A549 (cell line): ENCODE results near the gene SAMD3. TPM values are rescaled to one million over a fixed set of nuclear protein-coding genes. Genes with fewer than 3 reads are reported as not detected.

Experiments
- ATAC-seq, 2 experiments: fragments of 200-7000 bp in 1 of 2; fragments of >200 bp in 1 of 2; cut with Nextera tagmentation in 1 of 2; cut with Tn5 transposase in 1 of 2; 3 replicates each; pipeline versions ENCODE4 v1.8.0 to v1.9.1; 2018 to 2020; ENCODE audit warnings: mild to moderate bottlenecking in 1 of 2, moderate library complexity in 1 of 2
- CTCF ChIA-PET: fragments of 300-600 bp; sonication (Branson Sonifier 250); formaldehyde crosslinking; extraction: SDS; loops from one replicate; lab custom pipeline; 2021; ENCODE audit warnings: antibody characterized with exemption, inconsistent platforms; lab: Yijun Ruan, JAX
- POLR2A ChIA-PET: fragments of 350-600 bp; formaldehyde crosslinking; extraction: SDS; loops from one replicate; lab custom pipeline; 2021; ENCODE audit warnings: antibody characterized with exemption, inconsistent platforms; lab: Yijun Ruan, JAX
- DNase-seq, 2 experiments: peaks; one replicate each; pipeline versions ENCODE4 v3.0.0 to v3.0.0-alpha.2; 2011 to 2016; ENCODE audit warnings: low read depth in 1 of 2, low spot score in 1 of 2
- FAIRE-seq: peaks from 2 replicates; lab custom pipeline; 2011; peaks lifted over from hg19 to GRCh38; lab: Jason Lieb, UNC
- H3K27ac ChIP-seq, 2 experiments: fragments of >200 bp; sonication (Bioruptor Twin); formaldehyde crosslinking; 3 replicates each; pipeline ENCODE4 v1.5.1; 2016 to 2017
- H3K4me1 ChIP-seq: fragments of >200 bp; sonication (Bioruptor Twin); formaldehyde crosslinking; 3 replicates; pipeline ENCODE4 v1.6.1; 2016
- H3K4me2 ChIP-seq: fragments of >200 bp; sonication (Bioruptor Twin); formaldehyde crosslinking; 3 replicates; pipeline ENCODE4 v1.6.1; 2016
- H3K4me3 ChIP-seq: fragments of >200 bp; sonication (Bioruptor Twin); formaldehyde crosslinking; 3 replicates; pipeline ENCODE4 v1.5.1; 2016
- H3K9me3 ChIP-seq: fragments of >200 bp; sonication (Bioruptor Twin); formaldehyde crosslinking; 3 replicates; pipeline ENCODE4 v1.6.1; 2016
- CBX2 ChIP-seq: fragments of 200-600 bp; sonication (generic); IDR thresholded peaks from 2 replicates; pipeline ENCODE4 v1.6.1; 2016; ENCODE audit warnings: low read depth, mild to moderate bottlenecking, borderline replicate concordance
- CBX8 ChIP-seq: fragments of 200-600 bp; sonication (generic); IDR thresholded peaks from 2 replicates; pipeline ENCODE4 v1.6.1; 2016
- CEBPB ChIP-seq, 2 experiments: fragments of >200 bp in 1 of 2; sonication (Bioruptor Twin) in 1 of 2; formaldehyde crosslinking in 1 of 2; IDR thresholded peaks; 2 replicates each; pipeline ENCODE4 v1.6.1; 2012 to 2016
- CHD4 ChIP-seq: fragments of 200-600 bp; sonication (generic); IDR thresholded peaks from 2 replicates; pipeline ENCODE4 v1.6.1; 2016; ENCODE audit warnings: antibody characterized with exemption, mild to moderate bottlenecking, borderline replicate concordance
- FOSB ChIP-seq: fragments of 250-450 bp; sonication (Bioruptor Pico); IDR thresholded peaks from 2 replicates; pipeline ENCODE4 v1.5.0; 2020; ENCODE audit warnings: mild to moderate bottlenecking, moderate library complexity
- FOSL2 ChIP-seq, 2 experiments: fragments of 450-650 bp in 1 of 2; fragments of >200 bp in 1 of 2; sonication (Bioruptor Twin) in 1 of 2; formaldehyde crosslinking; IDR thresholded peaks; 2 replicates each; pipeline versions ENCODE4 v1.5.0 to v1.6.1; 2016 to 2020; ENCODE audit warnings: mild to moderate bottlenecking in 1 of 2, moderate library complexity in 1 of 2
- HEYL ChIP-seq: fragments of 250-450 bp; sonication (Bioruptor Pico); IDR thresholded peaks from 2 replicates; pipeline ENCODE4 v1.8.0; 2021; ENCODE audit warnings: mild to moderate bottlenecking, moderate library complexity
- HOXB13 ChIP-seq: fragments of 250-450 bp; sonication (Bioruptor Pico); IDR thresholded peaks from 2 replicates; pipeline ENCODE4 v1.5.0; 2020; ENCODE audit warnings: low read depth, mild to moderate bottlenecking, moderate library complexity
- JUNB ChIP-seq: fragments of >200 bp; sonication (Bioruptor Twin); formaldehyde crosslinking; IDR thresholded peaks from 2 replicates; pipeline ENCODE4 v1.6.1; 2016
- NPAS2 ChIP-seq: fragments of 250-450 bp; sonication (Bioruptor Pico); IDR thresholded peaks from 2 replicates; pipeline ENCODE4 v1.8.0; 2022; ENCODE audit warnings: mild to moderate bottlenecking, moderate library complexity, borderline replicate concordance
- NR3C1 ChIP-seq: fragments of >200 bp; sonication (Bioruptor Twin); formaldehyde crosslinking; IDR thresholded peaks from 3 replicates; pipeline ENCODE4 v1.6.1; 2017
- PHF8 ChIP-seq: fragments of 200-600 bp; sonication (generic); IDR thresholded peaks from 2 replicates; pipeline ENCODE4 v1.6.1; 2016; ENCODE audit warnings: low read depth, mild to moderate bottlenecking, antibody characterized with exemption, moderate library complexity, borderline replicate concordance
- POLR2A ChIP-seq: IDR thresholded peaks from 2 replicates; pipeline ENCODE4 v1.6.1; 2012; ENCODE audit warnings: mild to moderate bottlenecking, low read length
- RARB ChIP-seq: fragments of 250-450 bp; sonication (Bioruptor Pico); IDR thresholded peaks from 2 replicates; pipeline ENCODE4 v1.8.0; 2021; ENCODE audit warnings: mild to moderate bottlenecking, moderate library complexity
- RNF2 ChIP-seq: fragments of 200-600 bp; sonication (generic); IDR thresholded peaks from 2 replicates; pipeline ENCODE4 v1.6.1; 2016; ENCODE audit warnings: low read depth, mild to moderate bottlenecking, antibody characterized with exemption, moderate library complexity, borderline replicate concordance
- TFCP2L1 ChIP-seq: fragments of 250-450 bp; sonication (Bioruptor Pico); IDR thresholded peaks from 2 replicates; pipeline ENCODE4 v1.5.0; 2021; ENCODE audit warnings: mild to moderate bottlenecking
- ZC3H11A ChIP-seq: fragments of 450-650 bp; IDR thresholded peaks from 2 replicates; pipeline ENCODE4 v1.6.1; 2014; ENCODE audit warnings: antibody characterized with exemption, mild to moderate bottlenecking
- ZNF302 ChIP-seq: fragments of 250-450 bp; sonication (Bioruptor Pico); IDR thresholded peaks from 2 replicates; pipeline ENCODE4 v1.9.0; 2021; ENCODE audit warnings: inconsistent platforms, mild to moderate bottlenecking, moderate library complexity
- WGBS: methylation state at CpG from one replicate; pipeline ENCODE4 v1.1.6; 2017; ENCODE audit errors: missing lambda C conversion rate; 5-methylcytosine and 5-hydroxymethylcytosine counted together
- polyA plus RNA-seq, 4 experiments: library from polyadenylated mRNA; depleted of rRNA in 3 of 4; stranded (reverse); fragments of >200 nt; fragmentation: RNase III in 1 of 4; extraction: RNeasy Plus Mini Kit Qiagen cat#74134 plus additional on column Dnase treatment in 1 of 4; gene quantifications; 2 replicates in 3 of 4; 3 replicates in 1 of 4; pipeline ENCODE4 v1.2.3, GENCODE V29; 2011 to 2017
- TF ChIP-seq, protein P1 (sequence below): fragments of 200-600 bp; sonication (generic); IDR thresholded peaks from 2 replicates; pipeline ENCODE4 v1.6.1; 2016; ENCODE audit warnings: antibody characterized with exemption, mild to moderate bottlenecking, moderate library complexity
- TF ChIP-seq, protein P2 (sequence below): fragments of 450-650 bp; IDR thresholded peaks from 2 replicates; pipeline ENCODE4 v1.6.1; 2014; ENCODE audit warnings: antibody characterized with exemption
- TF ChIP-seq, protein P3 (sequence below): fragments of >200 bp; sonication (Bioruptor Twin); formaldehyde crosslinking; IDR thresholded peaks from 3 replicates; pipeline ENCODE4 v1.6.1; 2016
- TF ChIP-seq, protein P4 (sequence below): fragments of >200 bp; sonication (Bioruptor Twin); formaldehyde crosslinking; IDR thresholded peaks from 3 replicates; pipeline ENCODE4 v1.5.1; 2016

Gene SAMD3
- polyA plus RNA-seq, 2 of the 4 experiments (the other 2 are of a cell fraction): not detected

DNA sequence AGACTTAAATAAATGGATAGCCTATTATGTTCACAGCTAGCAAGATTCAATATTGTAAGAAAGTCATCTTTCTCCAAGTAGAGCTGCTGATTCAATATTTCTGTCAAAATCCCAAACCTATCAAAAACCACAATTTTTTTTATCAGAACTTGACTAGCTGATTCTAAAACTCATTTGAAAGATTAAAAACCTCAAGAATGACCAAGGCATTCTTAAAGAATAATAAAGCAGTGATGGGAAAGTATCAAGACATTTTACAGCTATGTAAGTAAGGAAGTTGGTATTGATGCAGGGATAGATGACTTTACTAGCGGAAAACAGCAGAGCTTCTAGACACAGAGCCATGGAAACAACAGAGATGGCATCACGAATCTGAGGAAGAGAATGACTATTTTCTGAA, 64.7 kb downstream of the SAMD3 start:
- no peak overlapping the region for H3K4me2 ChIP-seq
- WGBS: 44% methylated on average over 2 of the region's 2 CpGs
- no peaks in the 10 kb centered on the region for H3K4me1 ChIP-seq
- H3K9me3 ChIP-seq: no peaks in the 10 kb centered on the region
- POLR2A ChIA-PET: no interaction called here
- ATAC-seq (no peak), DNase-seq (no peak), FAIRE-seq (no peak)
- CTCF ChIA-PET: interaction anchor here (0.7 kb wide), 1 partner anchor 1036 kb away, joined by 3 read pairs; no protein-coding TSS in a partner anchor
- H3K27ac ChIP-seq: no peak overlapping the region
- no peak overlapping the region for H3K4me3 ChIP-seq
- TF ChIP-seq NPAS2 (CRISPR knock-in tag) (no peak), FOSL2 (IDR thresholded peaks at IDR 0.05) (no peak), FOSL2 (CRISPR knock-in tag; IDR thresholded peaks at IDR 0.05) (no peak), POLR2A (no peak), HEYL (CRISPR knock-in tag) (no peak), FOSB (CRISPR knock-in tag) (no peak), CEBPB (IDR thresholded peaks at IDR 0.05) (no peak), TFCP2L1 (CRISPR knock-in tag) (no peak), PHF8 (no peak), CBX2 (no peak), RNF2 (no peak)
- TF ChIP-seq, protein P1, sequence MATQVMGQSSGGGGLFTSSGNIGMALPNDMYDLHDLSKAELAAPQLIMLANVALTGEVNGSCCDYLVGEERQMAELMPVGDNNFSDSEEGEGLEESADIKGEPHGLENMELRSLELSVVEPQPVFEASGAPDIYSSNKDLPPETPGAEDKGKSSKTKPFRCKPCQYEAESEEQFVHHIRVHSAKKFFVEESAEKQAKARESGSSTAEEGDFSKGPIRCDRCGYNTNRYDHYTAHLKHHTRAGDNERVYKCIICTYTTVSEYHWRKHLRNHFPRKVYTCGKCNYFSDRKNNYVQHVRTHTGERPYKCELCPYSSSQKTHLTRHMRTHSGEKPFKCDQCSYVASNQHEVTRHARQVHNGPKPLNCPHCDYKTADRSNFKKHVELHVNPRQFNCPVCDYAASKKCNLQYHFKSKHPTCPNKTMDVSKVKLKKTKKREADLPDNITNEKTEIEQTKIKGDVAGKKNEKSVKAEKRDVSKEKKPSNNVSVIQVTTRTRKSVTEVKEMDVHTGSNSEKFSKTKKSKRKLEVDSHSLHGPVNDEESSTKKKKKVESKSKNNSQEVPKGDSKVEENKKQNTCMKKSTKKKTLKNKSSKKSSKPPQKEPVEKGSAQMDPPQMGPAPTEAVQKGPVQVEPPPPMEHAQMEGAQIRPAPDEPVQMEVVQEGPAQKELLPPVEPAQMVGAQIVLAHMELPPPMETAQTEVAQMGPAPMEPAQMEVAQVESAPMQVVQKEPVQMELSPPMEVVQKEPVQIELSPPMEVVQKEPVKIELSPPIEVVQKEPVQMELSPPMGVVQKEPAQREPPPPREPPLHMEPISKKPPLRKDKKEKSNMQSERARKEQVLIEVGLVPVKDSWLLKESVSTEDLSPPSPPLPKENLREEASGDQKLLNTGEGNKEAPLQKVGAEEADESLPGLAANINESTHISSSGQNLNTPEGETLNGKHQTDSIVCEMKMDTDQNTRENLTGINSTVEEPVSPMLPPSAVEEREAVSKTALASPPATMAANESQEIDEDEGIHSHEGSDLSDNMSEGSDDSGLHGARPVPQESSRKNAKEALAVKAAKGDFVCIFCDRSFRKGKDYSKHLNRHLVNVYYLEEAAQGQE: no peak

DNA sequence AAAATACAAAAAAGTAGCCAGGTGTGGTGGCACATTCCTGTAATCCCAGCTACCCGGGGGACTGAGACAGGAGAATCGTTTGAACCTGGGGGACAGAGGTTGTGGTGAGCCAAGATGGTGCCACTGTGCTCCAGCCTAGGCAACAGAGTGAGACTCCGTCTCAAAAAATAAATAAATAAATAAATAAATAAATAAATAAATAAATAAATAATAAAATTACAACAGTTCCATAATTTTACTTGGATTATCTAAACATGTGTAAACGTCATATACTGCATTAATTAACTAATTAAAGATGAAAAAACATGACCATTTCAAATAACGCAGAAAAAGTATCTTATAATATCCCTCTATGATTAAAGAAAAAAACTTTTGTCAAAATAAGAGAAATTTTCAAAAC, 65.8 kb downstream of the SAMD3 start:
- Histone ChIP-seq H3K4me3 (no peak overlapping the region), H3K4me2 (no peak overlapping the region), H3K9me3 (no peaks in the 10 kb centered on the region), H3K4me1 (no peaks in the 10 kb centered on the region), H3K27ac (no peak overlapping the region)
- DNase-seq: no peak
- POLR2A ChIA-PET: no interaction called here
- CTCF ChIA-PET: no interaction called here
- no peak for ATAC-seq
- 66% methylated on average over 5 of the region's 5 CpGs for WGBS
- TF ChIP-seq ZC3H11A: peak; percentile 36
- TF ChIP-seq JUNB: no peak
- FAIRE-seq: no peak

DNA sequence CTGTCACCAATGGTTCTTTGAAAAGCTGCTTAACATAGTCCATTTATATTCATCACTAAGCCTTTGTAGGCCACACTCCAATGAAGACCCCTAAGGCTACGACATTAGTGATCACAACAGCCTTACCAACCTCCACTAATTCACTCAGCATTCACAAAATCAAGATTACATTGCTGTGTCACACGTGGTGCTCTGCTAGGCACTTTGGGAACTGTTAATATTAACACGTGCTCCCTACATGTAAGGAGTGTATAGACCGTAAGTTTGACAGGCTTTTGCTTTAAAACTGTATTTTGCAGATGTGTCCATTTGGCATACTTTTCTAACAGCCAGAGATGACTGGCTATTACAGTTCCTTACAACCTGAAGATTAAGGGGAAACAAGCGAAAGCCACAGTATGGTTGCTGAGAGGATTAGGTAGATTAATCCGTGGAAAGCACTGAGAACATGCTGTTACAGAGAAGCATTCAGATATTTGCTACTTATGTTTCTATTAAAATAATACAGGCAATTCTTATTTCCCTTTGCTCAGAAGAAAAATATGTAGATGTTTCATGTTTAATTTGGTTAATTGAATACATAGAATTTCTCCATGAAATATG, 69.7 kb downstream of the SAMD3 start:
- no peak for ATAC-seq
- no peaks in the 10 kb centered on the region for H3K4me1 ChIP-seq
- no peak overlapping the region for H3K4me2 ChIP-seq
- no peak for FAIRE-seq
- ChIA-PET POLR2A (no interaction called here), CTCF (no interaction called here)
- no peaks in the 10 kb centered on the region for H3K9me3 ChIP-seq
- H3K4me3 ChIP-seq: no peak overlapping the region
- H3K27ac ChIP-seq: no peak overlapping the region
- DNase-seq: no peak
- 53% methylated on average over 6 of the region's 6 CpGs for WGBS
- TF ChIP-seq, protein P1: no peak
- TF ChIP-seq, protein P2, sequence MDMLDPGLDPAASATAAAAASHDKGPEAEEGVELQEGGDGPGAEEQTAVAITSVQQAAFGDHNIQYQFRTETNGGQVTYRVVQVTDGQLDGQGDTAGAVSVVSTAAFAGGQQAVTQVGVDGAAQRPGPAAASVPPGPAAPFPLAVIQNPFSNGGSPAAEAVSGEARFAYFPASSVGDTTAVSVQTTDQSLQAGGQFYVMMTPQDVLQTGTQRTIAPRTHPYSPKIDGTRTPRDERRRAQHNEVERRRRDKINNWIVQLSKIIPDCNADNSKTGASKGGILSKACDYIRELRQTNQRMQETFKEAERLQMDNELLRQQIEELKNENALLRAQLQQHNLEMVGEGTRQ: no peak
- TF ChIP-seq, protein P3, sequence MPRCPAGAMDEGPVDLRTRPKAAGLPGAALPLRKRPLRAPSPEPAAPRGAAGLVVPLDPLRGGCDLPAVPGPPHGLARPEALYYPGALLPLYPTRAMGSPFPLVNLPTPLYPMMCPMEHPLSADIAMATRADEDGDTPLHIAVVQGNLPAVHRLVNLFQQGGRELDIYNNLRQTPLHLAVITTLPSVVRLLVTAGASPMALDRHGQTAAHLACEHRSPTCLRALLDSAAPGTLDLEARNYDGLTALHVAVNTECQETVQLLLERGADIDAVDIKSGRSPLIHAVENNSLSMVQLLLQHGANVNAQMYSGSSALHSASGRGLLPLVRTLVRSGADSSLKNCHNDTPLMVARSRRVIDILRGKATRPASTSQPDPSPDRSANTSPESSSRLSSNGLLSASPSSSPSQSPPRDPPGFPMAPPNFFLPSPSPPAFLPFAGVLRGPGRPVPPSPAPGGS: no peak
- TF ChIP-seq CHD4 (no peak), NPAS2 (CRISPR knock-in tag) (no peak), RARB (CRISPR knock-in tag) (no peak), HOXB13 (CRISPR knock-in tag) (no peak), ZNF302 (no peak), NR3C1 (no peak), ZC3H11A (no peak), CBX8 (no peak)
- TF ChIP-seq, protein P4, sequence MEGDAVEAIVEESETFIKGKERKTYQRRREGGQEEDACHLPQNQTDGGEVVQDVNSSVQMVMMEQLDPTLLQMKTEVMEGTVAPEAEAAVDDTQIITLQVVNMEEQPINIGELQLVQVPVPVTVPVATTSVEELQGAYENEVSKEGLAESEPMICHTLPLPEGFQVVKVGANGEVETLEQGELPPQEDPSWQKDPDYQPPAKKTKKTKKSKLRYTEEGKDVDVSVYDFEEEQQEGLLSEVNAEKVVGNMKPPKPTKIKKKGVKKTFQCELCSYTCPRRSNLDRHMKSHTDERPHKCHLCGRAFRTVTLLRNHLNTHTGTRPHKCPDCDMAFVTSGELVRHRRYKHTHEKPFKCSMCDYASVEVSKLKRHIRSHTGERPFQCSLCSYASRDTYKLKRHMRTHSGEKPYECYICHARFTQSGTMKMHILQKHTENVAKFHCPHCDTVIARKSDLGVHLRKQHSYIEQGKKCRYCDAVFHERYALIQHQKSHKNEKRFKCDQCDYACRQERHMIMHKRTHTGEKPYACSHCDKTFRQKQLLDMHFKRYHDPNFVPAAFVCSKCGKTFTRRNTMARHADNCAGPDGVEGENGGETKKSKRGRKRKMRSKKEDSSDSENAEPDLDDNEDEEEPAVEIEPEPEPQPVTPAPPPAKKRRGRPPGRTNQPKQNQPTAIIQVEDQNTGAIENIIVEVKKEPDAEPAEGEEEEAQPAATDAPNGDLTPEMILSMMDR: no peak
